Transverse colon (tissue), 4 donors: ENCODE measurements around the gene DSN1. TPM values are rescaled to one million over a fixed set of nuclear protein-coding genes. Genes with fewer than 3 reads are reported as not detected.
A peak's percentile ranks its signal among the peaks of the same experiment; 100 is the strongest.

Experiments
- DNase-seq: peaks from one replicate; pipeline ENCODE4 v3.0.0-alpha.2; 2019
- H3K27ac ChIP-seq, 4 donors: fragments of 200-600 bp; sonication (generic); 2 replicates each; pipeline ENCODE4 v1.5.1; 2016 to 2018; ENCODE audit warnings: inconsistent platforms in 4 of 4
- H3K27me3 ChIP-seq: fragments of 200-600 bp; sonication (generic); 2 replicates; pipeline ENCODE4 v1.5.1; 2017; ENCODE audit warnings: inconsistent platforms
- H3K36me3 ChIP-seq, 4 donors: fragments of 200-600 bp; sonication (generic); 2 replicates each; pipeline ENCODE4 v1.5.1; 2017 to 2019; ENCODE audit warnings: inconsistent platforms in 4 of 4
- H3K4me1 ChIP-seq, 4 donors: fragments of 200-600 bp; sonication (generic); 2 replicates each; pipeline ENCODE4 v1.5.1; 2017 to 2020; ENCODE audit warnings: inconsistent platforms in 4 of 4
- H3K4me3 ChIP-seq, 4 donors: fragments of 200-600 bp; sonication (generic); 1 replicate in 1 of 4; 2 replicates in 3 of 4; pipeline versions ENCODE4 v1.5.1 to v1.6.1; 2017 to 2019; ENCODE audit warnings: inconsistent platforms in 4 of 4
- H3K9me3 ChIP-seq, 2 donors: fragments of 200-600 bp; sonication (generic); 2 replicates each; pipeline ENCODE4 v1.5.1; 2017 to 2019; ENCODE audit warnings: inconsistent platforms in 2 of 2
- EP300 ChIP-seq: sonication (generic); formaldehyde crosslinking; IDR thresholded peaks from one replicate; pipeline ENCODE4 v1.6.1; 2017; ENCODE audit warnings: antibody characterized with exemption, low read depth
- POLR2A ChIP-seq: fragments of 450-650 bp; IDR thresholded peaks from one replicate; pipeline ENCODE4 v1.6.1; 2016; ENCODE audit warnings: antibody characterized with exemption, mild to moderate bottlenecking, moderate library complexity
- POLR2AphosphoS5 ChIP-seq, 3 donors: sonication (generic); formaldehyde crosslinking; IDR thresholded peaks; one replicate each; pipeline ENCODE4 v1.6.1; 2016; ENCODE audit warnings: antibody characterized with exemption in 3 of 3
- WGBS, 2 donors: methylation state at CpG; one replicate each; pipeline ENCODE4 v1.1.5; 2018; ENCODE audit warnings: low coverage in 1 of 2; 5-methylcytosine and 5-hydroxymethylcytosine counted together
- in situ Hi-C, 4 donors: fragments of 200-750 bp; cut with MboI; loops; one replicate each; pipeline versions ENCODE4 v1.15.0 to v1.15.1; 2017; ENCODE audit warnings: low sequenced_read_pairs in 3 of 4, low pct_ligation_motif_present in 1 of 4, low pct_unique_long_range_greater_than_20kb in 1 of 4
- intact Hi-C: fragments of 100-400 bp; cut with DNase I; formaldehyde crosslinking; loops from one replicate; pipeline ENCODE4 v1.15.1; 2023; ENCODE audit warnings: low total_unique reads
- total RNA-seq, 4 donors: library from RNA; depleted of rRNA; stranded (reverse); fragments of >200 nt; gene quantifications; one replicate each; pipeline ENCODE4 v1.1.0, GENCODE V29; 2016
- TF ChIP-seq, protein P1 (sequence below), 5 experiments: fragments of 200-600 bp in 3 of 5; fragments of 450-650 bp in 2 of 5; sonication (generic) in 3 of 5; IDR thresholded peaks; 1 replicate in 2 of 5; 2 replicates in 3 of 5; pipeline ENCODE4 v1.5.1; 2016 to 2017; ENCODE audit warnings: antibody characterized with exemption in 5 of 5, inconsistent platforms in 3 of 5, mild to moderate bottlenecking in 2 of 5, moderate library complexity in 1 of 5

The DSN1 gene
- total RNA-seq, 4 donors from 2014 or later, result 0.40 to 9.8 (median 5.1) TPM

DNA sequence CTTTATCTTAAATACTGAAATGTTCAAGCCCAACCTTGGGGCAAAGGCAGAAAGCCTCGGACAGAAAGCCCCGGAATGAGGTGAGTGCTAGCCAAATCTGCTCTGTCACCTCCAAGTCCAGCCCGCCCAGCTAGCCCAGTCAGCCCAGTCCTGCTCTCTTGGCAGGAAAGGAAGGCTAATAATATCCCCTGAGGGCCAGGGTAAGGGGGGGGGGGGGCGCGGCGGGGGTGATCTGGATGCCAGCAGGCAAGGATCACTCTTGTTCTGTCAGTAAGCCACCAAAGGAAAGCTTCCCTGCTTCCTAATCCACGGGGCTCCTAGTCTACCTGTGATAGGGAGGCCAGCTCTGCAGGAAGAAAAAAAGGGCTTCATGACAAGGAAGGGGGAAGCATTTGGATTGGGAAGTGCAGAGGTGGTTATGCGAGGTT is 28.8 kb downstream of the DSN1 start:
- peaks cover 0 to 22% (median 12%) of the 10 kb centered on the region in 4 donors for H3K4me1 ChIP-seq
- peak overlapping the region; percentile 65 to 86 (median 81) for H3K4me3 ChIP-seq
- no peaks in the 10 kb centered on the region for H3K9me3 ChIP-seq
- 20 to 25% methylated on average over 1 to 8 of the region's 8 CpGs for WGBS, 2 donors
- in situ Hi-C loops (no loop called here), intact Hi-C loops (no loop called here)
- TF ChIP-seq, protein P1, sequence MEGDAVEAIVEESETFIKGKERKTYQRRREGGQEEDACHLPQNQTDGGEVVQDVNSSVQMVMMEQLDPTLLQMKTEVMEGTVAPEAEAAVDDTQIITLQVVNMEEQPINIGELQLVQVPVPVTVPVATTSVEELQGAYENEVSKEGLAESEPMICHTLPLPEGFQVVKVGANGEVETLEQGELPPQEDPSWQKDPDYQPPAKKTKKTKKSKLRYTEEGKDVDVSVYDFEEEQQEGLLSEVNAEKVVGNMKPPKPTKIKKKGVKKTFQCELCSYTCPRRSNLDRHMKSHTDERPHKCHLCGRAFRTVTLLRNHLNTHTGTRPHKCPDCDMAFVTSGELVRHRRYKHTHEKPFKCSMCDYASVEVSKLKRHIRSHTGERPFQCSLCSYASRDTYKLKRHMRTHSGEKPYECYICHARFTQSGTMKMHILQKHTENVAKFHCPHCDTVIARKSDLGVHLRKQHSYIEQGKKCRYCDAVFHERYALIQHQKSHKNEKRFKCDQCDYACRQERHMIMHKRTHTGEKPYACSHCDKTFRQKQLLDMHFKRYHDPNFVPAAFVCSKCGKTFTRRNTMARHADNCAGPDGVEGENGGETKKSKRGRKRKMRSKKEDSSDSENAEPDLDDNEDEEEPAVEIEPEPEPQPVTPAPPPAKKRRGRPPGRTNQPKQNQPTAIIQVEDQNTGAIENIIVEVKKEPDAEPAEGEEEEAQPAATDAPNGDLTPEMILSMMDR (IDR thresholded peaks at IDR 0.05), result no peak
- TF ChIP-seq POLR2AphosphoS5 (IDR thresholded peaks at IDR 0.05) (no peak), EP300 (no peak), POLR2A (no peak)
- DNase-seq, result no peak
- H3K36me3 ChIP-seq, result no peaks in the 10 kb centered on the region
- no peaks in the 10 kb centered on the region for H3K27me3 ChIP-seq
- peak overlapping the region in 3 of 4 donors; percentile 74 to 83 (median 81) for H3K27ac ChIP-seq

- Histone ChIP-seq H3K4me1 (peaks cover 0 to 22% (median 12%) of the 10 kb centered on the region in 4 donors), H3K4me3 (no peak overlapping the region), H3K36me3 (no peaks in the 10 kb centered on the region), H3K9me3 (no peaks in the 10 kb centered on the region), H3K27me3 (no peaks in the 10 kb centered on the region), H3K27ac (peak overlapping the region in 3 of 4 donors; percentile 74 to 83 (median 81))
- intact Hi-C loops (no loop called here), in situ Hi-C loops (no loop called here)
- 63 to 73% methylated on average over 2 to 4 of the region's 4 CpGs for WGBS, 2 donors
- DNase-seq, result no peak
- TF ChIP-seq EP300 (no peak), POLR2A (no peak), POLR2AphosphoS5 (IDR thresholded peaks at IDR 0.05) (no peak)
- TF ChIP-seq, protein P1 (IDR thresholded peaks at IDR 0.05), result no peak
Measured at GRCh38 chr20:36744243-36744642, 29.3 kb downstream of the DSN1 start.

DNA sequence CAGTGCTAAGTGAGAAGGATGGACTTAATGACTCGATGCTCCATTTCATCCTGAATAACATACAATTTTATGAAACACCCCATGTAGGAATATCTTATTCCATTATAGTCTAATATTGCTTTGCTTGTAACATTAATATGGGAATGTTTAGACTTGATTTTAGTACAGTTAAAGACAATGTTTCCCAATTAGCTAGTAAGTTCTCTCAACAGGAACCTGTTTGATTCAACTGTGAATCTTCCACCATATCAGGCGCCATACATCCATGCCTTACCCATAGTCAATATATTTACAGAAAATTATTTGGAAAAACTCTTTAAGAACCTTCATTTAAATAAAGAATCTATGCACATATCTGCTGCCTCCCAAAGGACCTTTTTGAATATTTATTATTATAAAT is 31.0 kb downstream of the DSN1 start:
- Histone ChIP-seq H3K27me3 (no peaks in the 10 kb centered on the region), H3K4me3 (no peak overlapping the region), H3K4me1 (peaks cover 0 to 22% (median 12%) of the 10 kb centered on the region in 4 donors), H3K36me3 (no peaks in the 10 kb centered on the region), H3K9me3 (no peaks in the 10 kb centered on the region), H3K27ac (no peak overlapping the region)
- 92 to 94% methylated on average over 2 of the region's 2 CpGs for WGBS, 2 donors
- intact Hi-C loops, result no loop called here
- in situ Hi-C loops, result no loop called here
- TF ChIP-seq POLR2AphosphoS5 (IDR thresholded peaks at IDR 0.05), result no peak
- TF ChIP-seq, protein P1 (IDR thresholded peaks at IDR 0.05), result no peak
- TF ChIP-seq POLR2A, result no peak
- no peak for TF ChIP-seq EP300
- no peak for DNase-seq

- Histone ChIP-seq H3K9me3 (no peaks in the 10 kb centered on the region), H3K27ac (no peak overlapping the region), H3K27me3 (no peaks in the 10 kb centered on the region), H3K4me1 (peaks cover 0 to 15% (median 12%) of the 10 kb centered on the region in 4 donors), H3K36me3 (no peaks in the 10 kb centered on the region), H3K4me3 (no peak overlapping the region)
- no peak for DNase-seq
- intact Hi-C loops, result no loop called here
- TF ChIP-seq POLR2A (no peak), POLR2AphosphoS5 (IDR thresholded peaks at IDR 0.05) (no peak), EP300 (no peak)
- TF ChIP-seq, protein P1 (IDR thresholded peaks at IDR 0.05), result no peak
- WGBS, 2 donors, result 72 to 85% methylated on average over 3 to 4 of the region's 4 CpGs
- in situ Hi-C loops, result no loop called here
Measured at GRCh38 chr20:36741072-36741471, 32.5 kb downstream of the DSN1 start.
